Right lobe of liver (tissue), 4 donors: ENCODE measurements around the gene OPHN1.

ENCODE experiments used
- POLR2A ChIP-seq: fragments of 450-650 bp; IDR thresholded peaks from one replicate; pipeline ENCODE4 v1.6.1; 2017; ENCODE audit warnings: antibody characterized with exemption, mild to moderate bottlenecking
- TF ChIP-seq, protein P1 (sequence below), 4 donors: fragments of 200-600 bp in 3 of 4; fragments of 450-650 bp in 1 of 4; IDR thresholded peaks; one replicate each; pipeline versions ENCODE4 v1.5.1 to v1.8.0; 2016 to 2022; ENCODE audit warnings: antibody characterized with exemption in 4 of 4, mild to moderate bottlenecking in 2 of 4
- donor health status: DM: no; HTN: no; CAD: no.
- donor health status: DM: no; HTN: no; CAD: no.
- donor health status: DM: no; HTN: yes; CAD: no.

DNA sequence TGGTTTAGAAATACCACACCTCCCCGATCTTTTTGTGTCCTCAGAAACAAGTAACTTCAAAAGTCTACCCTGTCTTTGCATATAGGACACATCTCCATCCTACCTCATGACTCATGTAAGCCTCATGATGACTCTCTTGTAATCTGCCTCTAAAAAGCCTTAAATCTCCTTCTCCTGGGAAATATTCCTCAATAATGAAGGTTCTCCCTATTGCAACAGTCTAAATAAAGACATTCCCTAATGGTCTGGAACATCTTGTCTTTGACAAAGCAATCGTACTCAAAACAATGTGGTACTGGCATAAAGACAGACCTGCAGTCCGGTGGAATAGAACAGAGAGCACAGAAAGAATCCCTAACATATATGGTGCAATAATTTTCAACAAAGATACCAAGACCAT is 257.7 kb downstream of the OPHN1 start:
- TF ChIP-seq, protein P1, sequence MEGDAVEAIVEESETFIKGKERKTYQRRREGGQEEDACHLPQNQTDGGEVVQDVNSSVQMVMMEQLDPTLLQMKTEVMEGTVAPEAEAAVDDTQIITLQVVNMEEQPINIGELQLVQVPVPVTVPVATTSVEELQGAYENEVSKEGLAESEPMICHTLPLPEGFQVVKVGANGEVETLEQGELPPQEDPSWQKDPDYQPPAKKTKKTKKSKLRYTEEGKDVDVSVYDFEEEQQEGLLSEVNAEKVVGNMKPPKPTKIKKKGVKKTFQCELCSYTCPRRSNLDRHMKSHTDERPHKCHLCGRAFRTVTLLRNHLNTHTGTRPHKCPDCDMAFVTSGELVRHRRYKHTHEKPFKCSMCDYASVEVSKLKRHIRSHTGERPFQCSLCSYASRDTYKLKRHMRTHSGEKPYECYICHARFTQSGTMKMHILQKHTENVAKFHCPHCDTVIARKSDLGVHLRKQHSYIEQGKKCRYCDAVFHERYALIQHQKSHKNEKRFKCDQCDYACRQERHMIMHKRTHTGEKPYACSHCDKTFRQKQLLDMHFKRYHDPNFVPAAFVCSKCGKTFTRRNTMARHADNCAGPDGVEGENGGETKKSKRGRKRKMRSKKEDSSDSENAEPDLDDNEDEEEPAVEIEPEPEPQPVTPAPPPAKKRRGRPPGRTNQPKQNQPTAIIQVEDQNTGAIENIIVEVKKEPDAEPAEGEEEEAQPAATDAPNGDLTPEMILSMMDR (IDR thresholded peaks at IDR 0.05), result no peak
- TF ChIP-seq POLR2A, result no peak
